Mononuclear cell (primary cell): ENCODE data around the gene ATXN1. TPM values are rescaled to one million over a fixed set of nuclear protein-coding genes. Genes with fewer than 3 reads are reported as not detected.

Experiments used
- H3K27me3 ChIP-seq: 2 replicates; pipeline ENCODE4 v1.6.0; 2011; ENCODE audit warnings: low read length, control low read depth; ENCODE audit not compliant: insufficient read depth
- H3K4me1 ChIP-seq: 2 replicates; pipeline ENCODE4 v1.5.1; 2011; ENCODE audit warnings: mild to moderate bottlenecking, low read length, control low read depth; ENCODE audit not compliant: insufficient read depth
- H3K4me3 ChIP-seq: 2 replicates; pipeline ENCODE4 v1.5.1; 2011; ENCODE audit warnings: mild to moderate bottlenecking, low read length, moderate library complexity
- H3K9me3 ChIP-seq: 2 replicates; pipeline ENCODE4 v1.5.1; 2011; ENCODE audit warnings: low read depth, mild to moderate bottlenecking, control low read depth, low read length
- total RNA-seq: library from RNA; depleted of rRNA; stranded (reverse); fragments of >200 nt; gene quantifications from one replicate; pipeline ENCODE4 v1.2.3, GENCODE V29; 2012

ATXN1 gene
- 83.4 TPM for total RNA-seq

DNA sequence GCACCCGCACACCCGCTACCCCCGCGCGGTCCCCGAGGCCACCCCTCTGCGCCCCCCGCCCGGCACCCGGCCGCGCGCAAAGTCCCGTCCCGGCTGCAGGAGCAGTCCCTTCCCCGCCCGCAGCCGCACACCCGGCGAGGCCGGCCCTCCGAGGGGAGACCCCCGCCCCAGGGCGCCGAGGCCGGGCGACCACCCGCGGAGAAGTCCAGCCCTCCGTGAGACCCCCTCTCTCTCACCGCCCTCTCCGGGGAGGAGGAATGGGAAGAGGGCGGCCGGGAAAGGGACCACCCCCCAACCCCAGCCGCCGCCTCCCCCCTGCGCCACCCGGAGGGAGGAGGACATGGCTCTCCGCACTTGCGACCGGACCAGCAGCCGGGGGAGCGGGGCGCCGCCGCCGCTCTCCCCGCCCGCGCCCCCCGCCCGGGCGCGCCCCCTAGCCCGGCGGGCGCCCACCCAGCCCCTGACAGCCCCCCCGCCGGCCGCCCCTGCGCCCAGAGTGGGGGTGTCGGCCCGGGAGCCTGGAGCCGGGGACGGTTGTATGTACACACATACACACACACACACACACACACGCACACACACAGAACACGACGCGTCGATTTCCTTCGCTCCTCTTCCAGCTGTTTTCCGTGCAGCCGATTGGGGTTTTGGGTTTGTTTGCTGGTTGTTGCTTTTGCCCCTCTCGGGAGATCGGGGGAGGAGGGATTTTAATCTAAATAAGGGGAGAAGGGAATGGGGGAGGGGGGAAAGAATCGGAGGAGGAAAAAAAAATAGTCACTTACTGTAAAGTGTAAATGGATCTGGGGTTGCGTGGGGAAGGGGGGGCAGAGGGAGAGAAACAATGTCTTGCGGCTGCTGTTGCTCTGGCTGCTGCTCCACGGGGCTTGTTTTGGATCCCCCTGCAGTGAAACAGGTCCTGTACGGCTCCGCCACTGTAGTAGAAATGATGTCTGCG, at the start of gene ATXN1:
ATXN1 (minus strand) TSS at position 945 of the 955 bp plus-strand sequence.
- no peaks in the 10 kb centered on the region for H3K27me3 ChIP-seq
- peak within 1 kb of the TSS; percentile 76 for H3K4me3 ChIP-seq
- H3K9me3 ChIP-seq, result no peaks in the 10 kb centered on the region
- H3K4me1 ChIP-seq, result peaks cover 32% of the 10 kb centered on the region

DNA sequence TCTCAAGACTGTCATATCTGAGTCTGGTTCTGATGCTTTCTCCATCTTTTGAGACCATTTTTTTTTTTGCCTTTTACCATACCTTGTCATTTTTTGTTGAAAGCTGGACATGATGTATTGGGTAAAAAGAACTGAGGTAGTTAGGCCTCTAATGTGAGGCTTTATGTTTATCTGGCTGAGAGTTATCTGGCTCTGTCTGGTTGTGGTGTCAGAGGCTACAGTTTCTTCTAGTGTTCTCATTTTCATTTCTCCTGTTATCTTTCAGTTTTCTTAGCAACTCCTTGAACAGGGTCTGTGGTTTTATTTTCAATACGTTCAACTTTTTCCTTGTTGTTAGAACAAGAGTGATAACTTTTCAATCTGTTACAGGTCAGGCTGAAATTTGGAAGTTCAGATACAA, 49.2 kb upstream of the ATXN1 start:
- no peak overlapping the region for H3K4me3 ChIP-seq
- H3K4me1 ChIP-seq, result peaks cover 2% of the 10 kb centered on the region
- H3K27me3 ChIP-seq, result no peaks in the 10 kb centered on the region
- H3K9me3 ChIP-seq, result peaks cover 32% of the 10 kb centered on the region

DNA sequence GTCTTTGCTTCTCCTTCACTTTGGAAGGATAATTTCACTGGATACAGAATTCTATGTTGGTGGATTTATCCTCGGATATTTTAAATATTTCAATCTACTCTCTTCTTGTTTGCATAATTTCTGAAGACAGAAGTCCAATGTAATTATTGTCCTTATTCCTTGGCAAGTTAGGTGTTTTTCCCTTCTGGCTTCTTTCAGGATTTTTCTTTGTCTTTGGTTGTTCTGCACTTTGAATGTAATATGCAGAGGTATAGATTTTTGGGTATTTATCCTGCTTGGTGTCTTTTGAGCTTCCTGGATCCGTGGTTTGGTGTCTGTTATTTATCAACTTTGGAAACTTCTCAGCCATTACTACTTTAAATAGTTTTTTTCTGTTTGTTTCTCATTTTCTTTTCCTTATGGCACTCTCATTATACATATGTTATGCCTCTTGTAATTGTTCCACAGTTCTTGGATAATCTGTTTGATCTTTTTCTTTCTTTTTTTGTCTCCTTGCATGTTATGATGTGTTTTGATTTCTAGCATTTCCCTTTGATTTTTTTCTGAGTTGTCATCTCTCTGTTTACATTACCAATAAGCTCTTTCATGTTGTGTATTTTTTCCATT, 48.6 kb upstream of the ATXN1 start:
- peaks cover 32% of the 10 kb centered on the region for H3K9me3 ChIP-seq
- H3K4me1 ChIP-seq, result peaks cover 7% of the 10 kb centered on the region
- H3K4me3 ChIP-seq, result no peak overlapping the region
- no peaks in the 10 kb centered on the region for H3K27me3 ChIP-seq

DNA sequence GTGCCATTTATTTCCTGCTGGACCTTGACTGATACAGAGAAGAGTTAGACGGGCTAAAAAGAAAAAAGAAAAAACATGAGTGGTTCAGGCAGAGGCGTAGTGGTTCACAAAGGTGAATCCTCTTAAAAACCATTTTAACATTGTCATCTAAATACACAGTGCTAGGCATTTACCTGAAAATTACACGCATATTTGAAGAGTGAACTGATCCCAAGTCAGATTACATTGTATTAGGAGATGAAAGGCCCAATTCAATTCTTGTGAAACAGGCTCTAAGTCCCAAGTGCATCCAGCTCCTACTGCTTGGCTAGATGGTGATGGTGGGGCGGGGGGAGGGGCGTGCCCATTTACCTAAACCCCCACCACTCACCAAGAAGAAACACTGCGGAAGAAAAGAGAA, 46.7 kb upstream of the ATXN1 start:
- no peaks in the 10 kb centered on the region for H3K27me3 ChIP-seq
- H3K4me3 ChIP-seq, result no peak overlapping the region
- peaks cover 12% of the 10 kb centered on the region for H3K4me1 ChIP-seq
- peaks cover 25% of the 10 kb centered on the region for H3K9me3 ChIP-seq

DNA sequence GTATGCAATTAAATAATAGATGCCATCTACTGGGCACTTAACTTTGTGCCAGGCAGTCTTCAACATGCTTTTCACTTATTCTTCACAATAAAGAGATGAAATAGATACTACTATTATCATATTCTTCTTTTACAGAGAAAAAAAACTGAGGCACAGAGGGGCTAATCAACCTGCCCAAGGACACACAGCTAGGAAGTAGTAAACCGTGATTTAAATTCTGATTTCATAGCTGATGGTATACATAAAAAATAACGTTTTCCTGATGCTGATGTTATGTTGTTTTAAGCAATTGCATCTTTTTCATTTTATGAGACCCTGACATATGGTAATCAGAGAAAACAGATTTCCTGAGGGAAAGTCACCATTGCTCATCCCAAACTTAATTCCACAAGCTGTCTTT, 45.1 kb upstream of the ATXN1 start:
- Histone ChIP-seq H3K4me1 (peaks cover 15% of the 10 kb centered on the region), H3K4me3 (no peak overlapping the region), H3K27me3 (no peaks in the 10 kb centered on the region), H3K9me3 (peaks cover 13% of the 10 kb centered on the region)

DNA sequence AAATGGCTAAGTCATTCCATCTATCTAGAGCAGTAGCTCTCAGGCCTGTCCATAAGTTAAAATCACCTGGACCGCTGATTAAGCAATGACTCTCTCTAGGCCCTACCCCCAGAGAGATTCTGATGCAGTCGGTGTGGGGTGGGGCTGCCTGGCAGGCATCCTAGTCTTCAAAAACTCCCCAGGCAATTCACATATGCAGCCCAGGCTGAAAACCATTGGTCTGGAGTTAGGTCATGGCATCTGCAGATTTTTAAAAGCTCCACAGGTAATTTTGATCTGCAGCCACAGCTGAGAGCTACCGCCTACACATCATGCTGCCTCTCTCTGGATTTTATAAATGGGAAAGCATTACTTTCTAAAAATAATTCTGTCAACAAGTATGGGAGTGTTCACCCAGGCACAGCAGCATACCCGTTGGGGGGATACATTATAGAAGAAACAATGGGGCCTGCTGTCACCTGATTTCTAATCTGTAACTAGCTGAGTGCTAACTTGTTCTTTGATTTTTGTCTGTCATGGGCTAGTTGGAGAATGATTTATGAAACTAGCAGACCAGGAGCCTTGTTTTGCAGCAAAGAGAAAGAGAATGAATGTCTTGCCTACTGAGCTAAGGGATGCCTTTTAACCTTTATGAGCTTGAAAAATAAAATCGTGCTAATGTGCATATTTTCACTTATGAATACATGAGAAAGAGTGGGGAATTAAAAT, 44.1 kb upstream of the ATXN1 start:
- Histone ChIP-seq H3K9me3 (peaks cover 12% of the 10 kb centered on the region), H3K4me3 (no peak overlapping the region), H3K4me1 (peaks cover 24% of the 10 kb centered on the region), H3K27me3 (no peaks in the 10 kb centered on the region)

DNA sequence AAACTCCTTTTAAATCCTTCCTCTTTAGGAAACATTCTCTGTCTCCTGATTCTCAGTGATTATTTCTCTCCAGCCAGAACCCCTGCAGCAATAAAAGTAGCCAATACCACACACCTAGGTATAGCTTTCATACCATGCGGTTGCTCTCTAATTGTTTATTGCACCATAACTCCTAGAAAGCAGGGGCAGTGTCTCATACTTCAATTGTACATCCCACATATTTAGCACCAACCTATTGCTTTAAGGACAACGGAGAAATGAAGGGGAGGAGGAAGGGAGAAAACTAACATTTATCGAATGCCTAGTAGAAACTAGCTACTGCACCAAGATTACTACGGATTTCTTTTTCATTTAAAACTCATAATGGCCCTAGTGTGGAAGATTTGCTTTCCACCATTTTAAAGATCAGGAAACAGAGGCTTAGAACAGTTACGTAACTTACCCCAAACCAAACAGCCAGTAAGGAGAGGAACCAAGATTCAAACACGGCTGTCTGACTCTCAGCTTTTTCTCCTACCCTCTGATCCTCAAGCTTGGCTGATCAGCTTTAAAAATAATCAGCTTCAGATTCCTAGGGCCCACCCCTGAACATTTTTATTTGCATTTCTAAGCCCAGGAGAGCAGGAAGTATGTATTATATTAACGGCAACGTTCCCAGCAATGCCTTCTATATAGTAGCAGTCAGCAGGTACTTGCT, 43.4 kb upstream of the ATXN1 start:
- Histone ChIP-seq H3K4me3 (no peak overlapping the region), H3K9me3 (peaks cover 5% of the 10 kb centered on the region), H3K27me3 (no peaks in the 10 kb centered on the region), H3K4me1 (peaks cover 26% of the 10 kb centered on the region)

DNA sequence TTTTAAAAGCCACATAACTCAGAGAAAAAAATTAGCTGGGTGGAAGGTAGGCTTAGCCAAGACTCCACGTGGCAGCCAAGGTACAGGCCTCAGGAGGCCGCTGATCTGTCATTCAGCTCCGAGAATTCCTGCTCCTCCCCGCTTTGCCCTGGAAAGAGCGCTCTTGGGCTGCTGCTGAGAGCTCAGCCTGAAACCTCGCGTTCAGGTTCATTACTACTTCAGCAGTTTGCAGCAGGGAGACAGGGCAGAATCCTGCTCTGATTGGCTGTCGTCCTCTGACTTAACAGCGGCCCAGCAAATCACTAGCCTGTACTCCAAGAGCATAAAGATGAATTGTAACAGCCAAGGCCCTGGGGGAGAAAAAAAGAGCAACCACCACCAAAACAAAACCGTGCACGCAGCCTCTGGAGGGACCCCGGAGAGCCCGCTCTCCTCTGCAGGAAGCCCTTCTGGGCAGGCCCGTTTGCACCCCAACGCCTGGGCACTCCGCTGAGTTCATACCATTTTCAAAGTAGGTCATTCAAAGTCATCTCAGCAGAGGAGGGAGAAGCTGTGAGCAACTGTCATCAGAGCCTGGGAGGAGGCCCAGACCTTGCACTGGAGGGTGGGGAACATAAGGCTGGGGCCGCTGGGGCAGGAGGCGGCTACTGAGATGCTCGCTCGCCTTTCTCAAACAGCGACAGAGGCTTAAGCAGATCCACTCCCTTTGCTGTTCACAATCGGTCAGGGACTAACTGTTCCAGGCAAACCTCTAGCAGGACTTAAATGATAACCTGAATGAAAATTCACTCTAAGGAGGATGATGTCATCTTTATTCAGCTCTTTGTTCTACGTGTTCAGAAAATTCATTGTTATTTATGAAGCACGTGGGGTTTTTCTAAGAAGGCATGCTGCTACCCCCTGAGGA, 42.3 kb upstream of the ATXN1 start:
- H3K27me3 ChIP-seq, result no peaks in the 10 kb centered on the region
- H3K4me1 ChIP-seq, result peaks cover 26% of the 10 kb centered on the region
- no peaks in the 10 kb centered on the region for H3K9me3 ChIP-seq
- H3K4me3 ChIP-seq, result no peak overlapping the region

DNA sequence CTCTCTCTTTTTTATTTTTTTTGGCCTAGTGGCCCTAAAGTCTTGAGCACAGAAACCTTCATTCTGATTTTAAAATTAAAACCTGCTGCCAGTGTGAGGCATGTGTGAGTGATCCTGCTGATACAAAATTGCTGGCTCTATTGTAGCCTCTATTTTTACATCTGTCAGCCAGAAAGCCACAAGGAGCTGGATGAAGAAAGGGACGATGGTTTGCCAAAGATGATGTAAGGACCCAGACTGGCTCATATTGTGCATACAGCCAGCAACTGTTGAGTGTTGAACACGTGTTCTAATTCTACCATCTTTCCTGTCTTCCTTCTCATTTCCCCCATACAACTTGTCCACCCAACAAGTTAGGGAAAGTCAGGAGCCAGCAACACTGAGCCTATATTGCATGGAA, 40.8 kb upstream of the ATXN1 start:
- Histone ChIP-seq H3K4me1 (peaks cover 26% of the 10 kb centered on the region), H3K9me3 (no peaks in the 10 kb centered on the region), H3K4me3 (no peak overlapping the region), H3K27me3 (no peaks in the 10 kb centered on the region)

DNA sequence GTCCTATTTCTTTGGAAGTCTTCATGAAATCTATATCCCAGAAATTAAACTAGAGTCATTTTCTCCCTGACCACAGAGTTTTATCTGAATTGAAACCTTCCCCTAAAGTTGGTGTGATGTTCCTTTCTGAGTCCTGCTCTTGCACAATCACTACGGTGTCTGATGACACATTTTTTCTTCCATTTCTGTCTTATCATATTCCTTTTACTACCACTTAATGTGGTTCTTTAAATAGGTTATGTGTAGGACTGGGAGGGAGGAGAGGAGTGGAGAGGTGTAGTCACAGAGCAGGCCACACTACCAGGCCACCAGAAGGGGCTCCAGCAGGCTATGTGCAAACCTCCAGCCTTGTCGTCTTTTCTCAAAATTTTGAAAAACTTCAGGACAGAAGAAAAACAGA, 39.7 kb upstream of the ATXN1 start:
- Histone ChIP-seq H3K4me3 (no peak overlapping the region), H3K27me3 (no peaks in the 10 kb centered on the region), H3K9me3 (no peaks in the 10 kb centered on the region), H3K4me1 (peaks cover 26% of the 10 kb centered on the region)

DNA sequence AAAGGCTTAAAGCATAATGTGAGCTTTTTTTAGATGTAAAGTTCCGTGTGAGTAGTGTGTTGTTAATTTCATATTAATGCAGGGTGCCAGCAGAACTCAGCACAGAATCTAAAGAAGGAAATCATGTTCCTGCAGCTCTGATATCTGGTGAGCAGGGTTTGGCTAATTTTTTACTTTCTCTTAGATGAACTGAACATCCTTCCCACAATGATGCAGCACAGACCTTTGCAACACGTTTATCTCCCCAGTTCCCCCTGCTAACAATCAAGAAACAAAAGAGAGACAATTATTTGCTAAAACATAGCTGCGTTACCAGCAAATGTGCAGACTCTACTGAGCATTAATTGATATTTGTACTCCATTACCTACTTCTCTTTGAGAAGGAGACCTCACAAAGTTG, 39.1 kb upstream of the ATXN1 start:
- H3K27me3 ChIP-seq, result no peaks in the 10 kb centered on the region
- H3K9me3 ChIP-seq, result no peaks in the 10 kb centered on the region
- no peak overlapping the region for H3K4me3 ChIP-seq
- peaks cover 24% of the 10 kb centered on the region for H3K4me1 ChIP-seq

DNA sequence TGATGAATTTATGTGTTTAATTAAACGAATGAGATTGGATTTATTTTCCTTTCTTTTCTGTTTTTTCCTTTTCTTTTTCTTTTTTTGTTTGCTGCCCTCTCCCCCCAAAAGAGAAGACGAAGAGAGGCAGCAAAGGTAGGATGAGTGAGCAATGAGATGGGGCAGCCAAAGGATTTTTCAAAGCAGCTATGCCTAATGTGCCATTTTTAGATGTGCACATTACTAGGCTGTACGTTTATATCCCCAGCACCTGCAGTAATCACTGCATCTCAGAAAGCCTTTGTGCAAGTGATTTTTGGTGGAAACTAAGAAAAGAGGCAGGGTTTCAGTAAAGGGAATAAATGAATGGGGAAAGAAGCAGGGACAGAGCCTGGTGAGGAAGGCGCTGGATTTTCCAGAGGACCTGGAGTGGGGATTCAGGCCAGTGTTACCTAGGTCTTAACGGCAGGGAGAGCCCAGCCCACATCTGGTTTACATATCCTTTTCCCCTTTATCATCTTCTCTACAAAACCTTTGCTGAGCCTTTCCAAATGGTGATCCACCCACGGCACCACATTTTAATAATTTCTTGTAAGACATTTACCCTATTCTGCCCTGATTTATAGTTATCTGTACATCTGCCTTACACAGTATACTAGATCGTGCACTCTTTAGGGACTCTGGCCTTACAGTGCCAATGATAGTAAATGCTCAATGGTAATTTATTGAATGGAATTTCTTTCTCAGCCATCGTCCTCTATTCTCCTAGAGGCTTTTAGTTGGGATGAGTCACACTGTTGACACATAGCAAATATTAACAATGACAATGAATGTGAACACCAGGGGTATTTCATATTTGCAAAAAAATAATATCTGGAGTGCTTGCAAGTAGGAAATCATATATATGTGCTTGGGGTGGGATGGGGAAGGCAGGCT, 38.3 kb upstream of the ATXN1 start:
- H3K27me3 ChIP-seq, result no peaks in the 10 kb centered on the region
- no peak overlapping the region for H3K4me3 ChIP-seq
- H3K4me1 ChIP-seq, result peaks cover 16% of the 10 kb centered on the region
- no peaks in the 10 kb centered on the region for H3K9me3 ChIP-seq

DNA sequence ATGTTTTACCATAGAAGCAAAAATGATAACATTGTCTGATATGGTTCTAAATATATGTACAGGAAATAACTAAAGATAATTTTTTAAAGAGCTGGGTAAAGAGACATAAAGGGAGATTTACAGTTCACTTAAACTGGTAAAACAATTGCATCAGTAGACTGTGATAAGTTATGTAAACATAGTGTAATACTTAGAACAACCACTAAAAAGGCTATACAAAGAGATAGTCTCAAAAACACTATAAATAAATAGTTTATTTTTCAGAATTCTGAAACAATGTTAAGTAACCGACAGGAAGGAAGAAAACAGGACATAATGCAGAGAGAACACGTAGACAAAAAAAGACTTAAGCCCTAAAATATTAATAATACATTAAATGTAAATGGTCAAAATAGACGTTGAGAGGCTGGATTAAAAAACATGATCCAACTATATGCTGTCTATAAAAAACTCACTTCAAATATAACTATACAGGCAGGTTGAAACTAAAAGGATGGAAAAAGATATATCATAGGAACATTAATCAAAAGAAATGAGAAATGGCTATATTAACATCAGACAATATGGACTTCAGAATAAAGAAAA, 32.7 kb upstream of the ATXN1 start:
- H3K4me1 ChIP-seq, result no peaks in the 10 kb centered on the region
- no peaks in the 10 kb centered on the region for H3K9me3 ChIP-seq
- no peak overlapping the region for H3K4me3 ChIP-seq
- no peaks in the 10 kb centered on the region for H3K27me3 ChIP-seq
